Liver (tissue), 3 donors: ENCODE measurements around the gene ACMSD.

Experiments
- ATF3 ChIP-seq: IDR thresholded peaks from 2 replicates; pipeline ENCODE4 v1.6.1; 2016; ENCODE audit warnings: antibody characterized with exemption
- EGR1 ChIP-seq, 2 donors: IDR thresholded peaks; 2 replicates each; pipeline ENCODE4 v1.6.1; 2016 to 2018; ENCODE audit warnings: antibody characterized with exemption in 2 of 2, low read depth in 2 of 2
- JUND ChIP-seq, 2 donors: IDR thresholded peaks; 2 replicates each; pipeline ENCODE4 v1.6.1; 2016; ENCODE audit warnings: antibody characterized with exemption in 2 of 2
- RAD21 ChIP-seq, 2 donors: IDR thresholded peaks; 2 replicates each; pipeline ENCODE4 v1.6.1; 2016; ENCODE audit warnings: antibody characterized with exemption in 2 of 2, mild to moderate bottlenecking in 2 of 2
- REST ChIP-seq: IDR thresholded peaks from 2 replicates; pipeline ENCODE4 v1.6.1; 2016; ENCODE audit warnings: antibody characterized with exemption, mild to moderate bottlenecking
- TAF1 ChIP-seq: conservative IDR thresholded peaks from 2 replicates; pipeline ENCODE4 v1.6.1; 2016; ENCODE audit warnings: antibody characterized with exemption, mild to moderate bottlenecking
- YY1 ChIP-seq: IDR thresholded peaks from 2 replicates; pipeline ENCODE4 v1.6.1; 2016; ENCODE audit warnings: antibody characterized with exemption, mild to moderate bottlenecking
- ZBTB33 ChIP-seq: IDR thresholded peaks from 2 replicates; pipeline ENCODE4 v1.6.1; 2016; ENCODE audit warnings: antibody characterized with exemption
- TF ChIP-seq, protein P1 (sequence below): fragments of 150-350 bp; IDR thresholded peaks from 2 replicates; pipeline ENCODE4 v1.5.1; 2017; ENCODE audit warnings: improper control_type of control experiment, low read depth, low read length; ENCODE audit not compliant: missing input control
- TF ChIP-seq, protein P2 (sequence below): IDR thresholded peaks from 2 replicates; pipeline ENCODE4 v1.6.1; 2016; ENCODE audit warnings: antibody characterized with exemption
- donor health status: healthy.
- donor health status: healthy.

DNA sequence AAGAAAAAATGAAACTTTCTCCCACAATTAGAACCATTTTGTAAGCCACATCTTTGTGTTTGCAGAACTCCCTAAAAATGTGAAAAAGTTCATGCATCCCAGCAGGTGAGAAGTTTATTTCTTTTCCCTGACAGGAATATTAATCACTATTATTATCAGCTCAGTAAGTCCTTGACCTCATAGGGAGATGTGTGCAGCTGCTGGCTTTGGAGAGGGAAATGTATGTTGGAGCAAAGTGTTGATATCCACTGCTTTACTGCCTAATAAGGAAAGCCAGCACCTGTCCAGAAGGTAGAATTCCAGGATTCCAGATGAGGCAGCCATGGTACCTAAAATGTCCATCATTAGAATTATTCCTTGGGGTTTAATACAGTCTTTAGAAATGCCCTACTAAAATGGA, 44.4 kb downstream of the ACMSD start:
- TF ChIP-seq, protein P1, sequence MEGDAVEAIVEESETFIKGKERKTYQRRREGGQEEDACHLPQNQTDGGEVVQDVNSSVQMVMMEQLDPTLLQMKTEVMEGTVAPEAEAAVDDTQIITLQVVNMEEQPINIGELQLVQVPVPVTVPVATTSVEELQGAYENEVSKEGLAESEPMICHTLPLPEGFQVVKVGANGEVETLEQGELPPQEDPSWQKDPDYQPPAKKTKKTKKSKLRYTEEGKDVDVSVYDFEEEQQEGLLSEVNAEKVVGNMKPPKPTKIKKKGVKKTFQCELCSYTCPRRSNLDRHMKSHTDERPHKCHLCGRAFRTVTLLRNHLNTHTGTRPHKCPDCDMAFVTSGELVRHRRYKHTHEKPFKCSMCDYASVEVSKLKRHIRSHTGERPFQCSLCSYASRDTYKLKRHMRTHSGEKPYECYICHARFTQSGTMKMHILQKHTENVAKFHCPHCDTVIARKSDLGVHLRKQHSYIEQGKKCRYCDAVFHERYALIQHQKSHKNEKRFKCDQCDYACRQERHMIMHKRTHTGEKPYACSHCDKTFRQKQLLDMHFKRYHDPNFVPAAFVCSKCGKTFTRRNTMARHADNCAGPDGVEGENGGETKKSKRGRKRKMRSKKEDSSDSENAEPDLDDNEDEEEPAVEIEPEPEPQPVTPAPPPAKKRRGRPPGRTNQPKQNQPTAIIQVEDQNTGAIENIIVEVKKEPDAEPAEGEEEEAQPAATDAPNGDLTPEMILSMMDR: no peak
- TF ChIP-seq REST (no peak), YY1 (no peak), TAF1 (no peak), JUND (IDR thresholded peaks at IDR 0.05) (no peak), RAD21 (IDR thresholded peaks at IDR 0.05) (no peak), EGR1 (IDR thresholded peaks at IDR 0.05; ENCODE audit: low read depth in 2 of 2) (no peak), ATF3 (no peak), ZBTB33 (no peak)
- TF ChIP-seq, protein P2, sequence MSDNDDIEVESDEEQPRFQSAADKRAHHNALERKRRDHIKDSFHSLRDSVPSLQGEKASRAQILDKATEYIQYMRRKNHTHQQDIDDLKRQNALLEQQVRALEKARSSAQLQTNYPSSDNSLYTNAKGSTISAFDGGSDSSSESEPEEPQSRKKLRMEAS: no peak
